ENCODE data around the gene RASAL1.
A peak's percentile ranks its signal among the peaks of the same experiment; 100 is the strongest.
"Not testable (repeated sequence)": the region's sequence is repeated elsewhere in the genome, so short reads cannot be mapped to it uniquely, and the experiment has no call there.

The RASAL1 gene

GRCh38 chr12:113159937-113160336, 24.4 kb upstream of the RASAL1 start:
- DNase-seq, result no peak

- no peak for DNase-seq
Measured at GRCh38 chr12:113158439-113159203, 23.1 kb upstream of the RASAL1 start.

- DNase-seq, result no peak
Measured at GRCh38 chr12:113157218-113157859, 21.8 kb upstream of the RASAL1 start.

GRCh38 chr12:113155646-113156045, 20.1 kb upstream of the RASAL1 start:
- DNase-seq, result no peak

- no peak for DNase-seq
Measured at GRCh38 chr12:113155060-113155459, 19.5 kb upstream of the RASAL1 start.

GRCh38 chr12:113154351-113154973, 18.9 kb upstream of the RASAL1 start:
- peak; percentile 23 for DNase-seq

- DNase-seq, result peak; percentile 73
Measured at GRCh38 chr12:113152835-113153814, 17.6 kb upstream of the RASAL1 start.

GRCh38 chr12:113152196-113152834, 16.8 kb upstream of the RASAL1 start:
- no peak for DNase-seq

GRCh38 chr12:113151655-113152054, 16.1 kb upstream of the RASAL1 start:
- DNase-seq, result no peak

- DNase-seq, result peak; percentile 19
Measured at GRCh38 chr12:113149361-113150150, 14.0 kb upstream of the RASAL1 start, which contains the start of gene CFAP73. Gene CFAP73 (plus strand): TSS chr12:113149724. CDS start chr12:113149858, 134 bp downstream.

- no peak for DNase-seq
Measured at GRCh38 chr12:113146999-113147398, 11.4 kb upstream of the RASAL1 start.

GRCh38 chr12:113145720-113146551, 10.4 kb upstream of the RASAL1 start:
- DNase-seq, result no peak

GRCh38 chr12:113144806-113145205, 9.2 kb upstream of the RASAL1 start:
- no peak for DNase-seq

- no peak for DNase-seq
Measured at GRCh38 chr12:113143959-113144358, 8.4 kb upstream of the RASAL1 start.

- no peak for DNase-seq
Measured at GRCh38 chr12:113142886-113143332, 7.3 kb upstream of the RASAL1 start.

- peak; percentile 9 for DNase-seq
Measured at GRCh38 chr12:113142173-113142885, 6.8 kb upstream of the RASAL1 start.

GRCh38 chr12:113141716-113142115, 6.2 kb upstream of the RASAL1 start:
- DNase-seq, result not testable (repeated sequence)

GRCh38 chr12:113140706-113141105, 5.1 kb upstream of the RASAL1 start:
- DNase-seq, result no peak

- no peak for DNase-seq
Measured at GRCh38 chr12:113138826-113139225, 3.3 kb upstream of the RASAL1 start.

Measured in NCI-H1092 treated with DMSO at 0.1 percent for 48 hours (cell line).